Measurements from ENCODE around the gene RNF25.
A peak's percentile ranks its signal among the peaks of the same experiment; 100 is the strongest.

Gene RNF25

GRCh38 chr2:218671654-218672566 is at the start of gene RNF25, which contains the start of gene STK36:
Gene RNF25 (minus strand): TSS chr2:218672002. CDS start chr2:218671970, 32 bp downstream.
Gene STK36 (plus strand): TSS chr2:218672086. CDS start chr2:218672830, 744 bp downstream.
- H3K79me2 ChIP-seq (ENCODE audit: control insufficient read depth, low read length): peaks cover 30% of the 10 kb centered on the region

DNA sequence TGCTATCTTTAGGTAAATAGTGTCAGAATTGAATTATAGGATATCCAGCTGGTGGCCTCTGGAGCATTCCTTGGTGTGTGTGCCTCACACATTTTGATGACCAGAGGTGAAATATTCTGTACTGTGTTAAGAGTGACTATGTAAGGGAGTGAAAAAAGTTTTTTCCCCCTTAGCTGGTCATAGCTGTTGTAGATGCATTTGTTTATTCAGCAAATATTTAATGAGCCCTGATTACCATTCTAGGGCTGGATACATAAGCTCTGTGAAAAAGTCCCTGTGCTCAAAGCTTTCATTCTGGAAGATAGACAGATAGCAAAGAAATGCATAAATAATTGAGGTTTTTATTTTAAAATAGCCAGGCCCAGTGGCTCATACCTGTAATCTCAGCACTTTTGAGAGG is 49.7 kb upstream of the RNF25 start:
- H3K4me3 ChIP-seq (ENCODE audit: low read length): no peak overlapping the region
- peaks cover 87% of the 10 kb centered on the region for H3K79me2 ChIP-seq (ENCODE audit: control insufficient read depth, low read length)
- no peaks in the 10 kb centered on the region for H3K9me2 ChIP-seq (replicated peaks; ENCODE audit: control insufficient read depth, low read length)
- H3F3A ChIP-seq (ENCODE audit: control insufficient read depth, insufficient read depth): peaks cover 4% of the 10 kb centered on the region; the same call in 1 of the 2 replicates
- peaks cover 23% of the 10 kb centered on the region for H3K36me3 ChIP-seq (ENCODE audit: control insufficient read depth, low read length)
- no peak overlapping the region for H3K27ac ChIP-seq (ENCODE audit: low read depth, low read length)
- peaks cover 8% of the 10 kb centered on the region; the same call in 1 of the 2 replicates for H4K20me1 ChIP-seq (ENCODE audit: control insufficient read depth, insufficient read depth, low read depth, low read length)
- H3K27me3 ChIP-seq (ENCODE audit: control insufficient read depth, low read length): no peaks in the 10 kb centered on the region
- H3K4me2 ChIP-seq (ENCODE audit: low read length): no peak overlapping the region
- H3K9me3 ChIP-seq (ENCODE audit: control insufficient read depth, insufficient read depth, low read length): no peaks in the 10 kb centered on the region
- TF ChIP-seq EZH2phosphoT487 (IDR thresholded peaks at IDR 0.05; ENCODE audit: borderline replicate concordance, low read length): no peak
- TF ChIP-seq, protein P1, sequence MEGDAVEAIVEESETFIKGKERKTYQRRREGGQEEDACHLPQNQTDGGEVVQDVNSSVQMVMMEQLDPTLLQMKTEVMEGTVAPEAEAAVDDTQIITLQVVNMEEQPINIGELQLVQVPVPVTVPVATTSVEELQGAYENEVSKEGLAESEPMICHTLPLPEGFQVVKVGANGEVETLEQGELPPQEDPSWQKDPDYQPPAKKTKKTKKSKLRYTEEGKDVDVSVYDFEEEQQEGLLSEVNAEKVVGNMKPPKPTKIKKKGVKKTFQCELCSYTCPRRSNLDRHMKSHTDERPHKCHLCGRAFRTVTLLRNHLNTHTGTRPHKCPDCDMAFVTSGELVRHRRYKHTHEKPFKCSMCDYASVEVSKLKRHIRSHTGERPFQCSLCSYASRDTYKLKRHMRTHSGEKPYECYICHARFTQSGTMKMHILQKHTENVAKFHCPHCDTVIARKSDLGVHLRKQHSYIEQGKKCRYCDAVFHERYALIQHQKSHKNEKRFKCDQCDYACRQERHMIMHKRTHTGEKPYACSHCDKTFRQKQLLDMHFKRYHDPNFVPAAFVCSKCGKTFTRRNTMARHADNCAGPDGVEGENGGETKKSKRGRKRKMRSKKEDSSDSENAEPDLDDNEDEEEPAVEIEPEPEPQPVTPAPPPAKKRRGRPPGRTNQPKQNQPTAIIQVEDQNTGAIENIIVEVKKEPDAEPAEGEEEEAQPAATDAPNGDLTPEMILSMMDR (IDR thresholded peaks at IDR 0.05; ENCODE audit: low read depth, low read length, poor library complexity, severe bottlenecking): no peak
- H3K4me1 ChIP-seq (ENCODE audit: control insufficient read depth, low read length): no peaks in the 10 kb centered on the region

More at GRCh38 chr2:218671654-218672566, at the start of gene RNF25, which contains the start of gene STK36:
- Histone ChIP-seq H3F3A (ENCODE audit: control insufficient read depth, insufficient read depth) (no peaks in the 10 kb centered on the region), H3K4me1 (ENCODE audit: control insufficient read depth, low read length) (peaks cover 17% of the 10 kb centered on the region), H3K36me3 (ENCODE audit: control insufficient read depth, low read length) (peaks cover 21% of the 10 kb centered on the region), H3K27me3 (ENCODE audit: control insufficient read depth, low read length) (no peaks in the 10 kb centered on the region), H3K4me2 (ENCODE audit: low read length) (peak within 1 kb of the TSS; percentile 87), H3K27ac (ENCODE audit: low read depth, low read length) (peak within 1 kb of the TSS; percentile 48), H3K9me3 (ENCODE audit: control insufficient read depth, insufficient read depth, low read length) (no peaks in the 10 kb centered on the region), H4K20me1 (ENCODE audit: control insufficient read depth, insufficient read depth, low read depth, low read length) (no peaks in the 10 kb centered on the region), H3K4me3 (ENCODE audit: low read length) (peak within 1 kb of the TSS; percentile 100), H3K9me2 (replicated peaks; ENCODE audit: control insufficient read depth, low read length) (no peaks in the 10 kb centered on the region)
- no peak for TF ChIP-seq EZH2phosphoT487 (IDR thresholded peaks at IDR 0.05; ENCODE audit: borderline replicate concordance, low read length)
- TF ChIP-seq, protein P1 (IDR thresholded peaks at IDR 0.05; ENCODE audit: low read depth, low read length, poor library complexity, severe bottlenecking): no peak

DNA sequence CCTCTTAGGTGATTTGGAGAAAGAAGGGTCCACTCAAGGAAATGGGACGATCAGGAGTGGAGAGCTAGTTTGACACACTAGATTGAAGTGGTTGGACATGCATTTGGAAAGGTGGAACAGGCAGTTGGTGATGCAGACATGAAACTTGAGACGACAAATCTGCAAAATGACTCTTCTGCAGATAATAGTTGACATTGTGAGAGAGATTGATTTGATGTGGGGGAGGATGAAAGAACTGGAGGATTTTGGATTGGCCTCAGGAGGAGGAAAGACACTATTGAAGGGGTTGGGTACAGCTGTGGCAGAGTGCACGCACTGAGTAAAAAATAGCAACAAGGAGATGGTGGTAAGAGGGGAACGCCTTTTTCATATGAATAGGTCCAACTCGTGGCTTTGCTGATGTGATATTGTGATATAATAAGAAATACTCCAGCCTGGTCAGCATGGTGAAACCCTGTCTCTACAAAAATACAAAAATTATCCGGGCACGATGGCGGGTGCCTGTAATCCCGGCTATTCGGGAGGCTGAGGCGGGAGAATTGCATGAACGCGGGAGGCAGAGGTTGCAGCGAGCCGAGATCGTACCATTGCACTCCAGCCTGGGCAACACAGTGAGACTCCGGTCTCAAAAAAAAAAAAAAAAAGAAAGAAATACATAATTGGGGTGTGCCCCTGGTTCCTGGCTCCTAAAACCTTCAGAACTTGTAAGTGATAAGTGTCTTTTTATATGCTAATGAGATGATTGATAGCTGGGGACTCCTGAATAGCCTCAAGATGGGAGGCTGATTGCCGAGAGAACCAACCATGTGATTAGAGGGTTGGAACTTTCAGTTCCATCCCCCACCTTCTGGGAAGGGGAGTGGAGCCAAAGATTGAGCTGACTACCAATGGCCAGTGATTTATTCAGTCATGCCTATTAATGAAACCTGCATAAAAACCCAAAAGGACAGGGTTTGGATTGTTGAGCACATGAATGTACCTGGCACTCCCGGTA is 48.5 kb upstream of the RNF25 start:
- Histone ChIP-seq H3K4me2 (ENCODE audit: low read length) (no peak overlapping the region), H3F3A (ENCODE audit: control insufficient read depth, insufficient read depth) (peaks cover 4% of the 10 kb centered on the region; the same call in 1 of the 2 replicates), H3K9me2 (replicated peaks; ENCODE audit: control insufficient read depth, low read length) (no peaks in the 10 kb centered on the region), H3K27me3 (ENCODE audit: control insufficient read depth, low read length) (no peaks in the 10 kb centered on the region), H3K4me3 (ENCODE audit: low read length) (no peak overlapping the region), H3K79me2 (ENCODE audit: control insufficient read depth, low read length) (peaks cover 85% of the 10 kb centered on the region), H3K36me3 (ENCODE audit: control insufficient read depth, low read length) (peaks cover 31% of the 10 kb centered on the region), H3K4me1 (ENCODE audit: control insufficient read depth, low read length) (no peaks in the 10 kb centered on the region), H4K20me1 (ENCODE audit: control insufficient read depth, insufficient read depth, low read depth, low read length) (peaks cover 9% of the 10 kb centered on the region; the same call in 1 of the 2 replicates), H3K9me3 (ENCODE audit: control insufficient read depth, insufficient read depth, low read length) (no peaks in the 10 kb centered on the region), H3K27ac (ENCODE audit: low read depth, low read length) (no peak overlapping the region)
- no peak for TF ChIP-seq EZH2phosphoT487 (IDR thresholded peaks at IDR 0.05; ENCODE audit: borderline replicate concordance, low read length)
- TF ChIP-seq, protein P1 (IDR thresholded peaks at IDR 0.05; ENCODE audit: low read depth, low read length, poor library complexity, severe bottlenecking): no peak
